Endothelial cell of umbilical vein (primary cell): Measurements from ENCODE around the gene SLC16A4. TPM values are rescaled to one million over a fixed set of nuclear protein-coding genes. Genes with fewer than 3 reads are reported as not detected.
"Not testable (repeated sequence)": the region's sequence is repeated elsewhere in the genome, so short reads cannot be mapped to it uniquely, and the experiment has no call there.

Experiments used
- BruUV-seq: library from RNA; stranded (reverse); fragments of 400-500 nt; replicated peaks from 2 replicates; lab custom pipeline; 2021; lab: Mats Ljungman, UMichigan
- CTCF ChIA-PET: fragments of 300-600, 350-600 bp; sonication (Branson Sonifier 250); formaldehyde crosslinking; loops from one replicate; lab custom pipeline; 2021; ENCODE audit warnings: antibody characterized with exemption, inconsistent platforms; lab: Charles Lee
- POLR2A ChIA-PET: fragments of 300-600, 350-600 bp; sonication (Branson Sonifier 250); formaldehyde crosslinking; loops from one replicate; lab custom pipeline; 2021; ENCODE audit warnings: antibody characterized with exemption, inconsistent platforms; lab: Charles Lee
- DNase-seq: peaks from one replicate; pipeline ENCODE4 v3.0.0-alpha.2; 2011; ENCODE audit warnings: low read depth, low spot score
- FAIRE-seq: peaks from 2 replicates; lab custom pipeline; 2011; peaks lifted over from hg19 to GRCh38; lab: Jason Lieb, UNC
- H2AFZ ChIP-seq: 2 replicates; pipeline ENCODE4 v1.6.0; 2012; ENCODE audit warnings: low read depth, low read length, control low read depth, inconsistent platforms
- H3K27ac ChIP-seq: 2 replicates; pipeline ENCODE4 v1.5.1; 2011; ENCODE audit warnings: low read depth, mild to moderate bottlenecking, control low read depth, low read length, moderate library complexity; ENCODE audit not compliant: insufficient read depth
- H3K27me3 ChIP-seq, 2 experiments: 2 replicates each; pipeline versions ENCODE4 v1.6.0 to v1.6.1; 2011; ENCODE audit warnings: low read length in 2 of 2, mixed read lengths in 1 of 2; ENCODE audit not compliant: control insufficient read depth in 2 of 2, insufficient read depth in 2 of 2
- H3K36me3 ChIP-seq, 2 experiments: 2 replicates in 1 of 2; 3 replicates in 1 of 2; pipeline ENCODE4 v1.5.1; 2011; ENCODE audit warnings: low read length in 2 of 2, mild to moderate bottlenecking in 1 of 2, moderate library complexity in 1 of 2; ENCODE audit not compliant: control insufficient read depth in 2 of 2, insufficient read depth in 2 of 2; ENCODE audit errors: extremely low read depth in 1 of 2
- H3K4me1 ChIP-seq: 3 replicates; pipeline ENCODE4 v1.5.1; 2011; ENCODE audit warnings: mild to moderate bottlenecking, low read length; ENCODE audit not compliant: control insufficient read depth, insufficient read depth; ENCODE audit errors: extremely low read depth
- H3K4me2 ChIP-seq: 2 replicates; pipeline ENCODE4 v1.6.1; 2011; ENCODE audit warnings: low read length, control low read depth, mixed read lengths; ENCODE audit not compliant: insufficient read depth
- H3K4me3 ChIP-seq, 3 experiments: fragments of 200-600 bp in 1 of 3; sonication (generic), shearing (Covaris generic) in 1 of 3; replicated peaks in 1 of 3; 2 replicates each; pipeline ENCODE4 v1.5.1; 2011 to 2016; ENCODE audit warnings: control low read depth in 3 of 3, low read length in 3 of 3, mild to moderate bottlenecking in 2 of 3, inconsistent platforms in 1 of 3, low read depth in 1 of 3, moderate library complexity in 1 of 3; ENCODE audit not compliant: insufficient read depth in 1 of 3
- H3K79me2 ChIP-seq: 2 replicates; pipeline ENCODE4 v1.6.0; 2012; ENCODE audit warnings: low read length, inconsistent platforms; ENCODE audit not compliant: control insufficient read depth, insufficient read depth
- H3K9ac ChIP-seq: replicated peaks from 2 replicates; pipeline ENCODE3; 2011; ENCODE audit warnings: low read length, control low read depth; ENCODE audit not compliant: insufficient read depth; ENCODE audit errors: extremely low read depth
- H3K9me1 ChIP-seq: replicated peaks from 3 replicates; pipeline ENCODE4 v1.6.0; 2011; ENCODE audit warnings: mild to moderate bottlenecking, low read length; ENCODE audit not compliant: control insufficient read depth, insufficient read depth; ENCODE audit errors: extremely low read depth
- H3K9me3 ChIP-seq: replicated peaks from 2 replicates; pipeline ENCODE4 v1.5.1; 2012; ENCODE audit warnings: low read length, inconsistent platforms; ENCODE audit not compliant: control insufficient read depth, insufficient read depth
- H4K20me1 ChIP-seq: replicated peaks from 2 replicates; pipeline ENCODE3; 2011; ENCODE audit warnings: mild to moderate bottlenecking, low read length; ENCODE audit not compliant: control insufficient read depth, insufficient read depth; ENCODE audit errors: extremely low read depth
- EZH2 ChIP-seq: IDR thresholded peaks from 2 replicates; pipeline ENCODE4 v1.6.1; 2012; ENCODE audit warnings: borderline replicate concordance, low read depth, mild to moderate bottlenecking, moderate library complexity, low read length, inconsistent platforms; ENCODE audit not compliant: severe bottlenecking
- GATA2 ChIP-seq: IDR thresholded peaks from 2 replicates; pipeline ENCODE4 v1.7.0; 2011; ENCODE audit warnings: low read depth, mild to moderate bottlenecking, moderate library complexity, mixed read lengths, low read length; ENCODE audit not compliant: insufficient read length, insufficient read depth
- JUN ChIP-seq: IDR thresholded peaks from 2 replicates; pipeline ENCODE4 v1.6.1; 2011; ENCODE audit warnings: borderline replicate concordance, low read depth; ENCODE audit not compliant: insufficient read length, insufficient read depth
- MAX ChIP-seq: IDR thresholded peaks from 2 replicates; pipeline ENCODE4 v1.6.1; 2011; ENCODE audit not compliant: insufficient read depth, insufficient read length
- MYC ChIP-seq: IDR thresholded peaks from one replicate; pipeline ENCODE4 v1.6.1; 2011; ENCODE audit warnings: mild to moderate bottlenecking, low read depth, low read length
- POLR2A ChIP-seq: IDR thresholded peaks from 2 replicates; pipeline ENCODE4 v1.6.1; 2012; ENCODE audit warnings: low read depth, mild to moderate bottlenecking, control low read depth, low read length
- POLR2AphosphoS5 ChIP-seq: IDR thresholded peaks from 2 replicates; pipeline ENCODE4 v1.6.1; 2012; ENCODE audit warnings: low read depth, mild to moderate bottlenecking, control low read depth, low read length, moderate library complexity; ENCODE audit not compliant: insufficient read depth
- dilution Hi-C: fragments of 300-500 bp; cut with MboI; formaldehyde crosslinking; loops from one replicate; pipeline ENCODE4 v1.15.0; 2019; ENCODE audit warnings: low sequenced_read_pairs; ENCODE audit not compliant: extremely low pct_ligation_motif_present
- intact Hi-C: fragments of 100-400 bp; cut with micrococcal nuclease; formaldehyde crosslinking; loops from one replicate; pipeline ENCODE4 v1.10.0; 2022
- polyA plus RNA-seq, 4 experiments: library from polyadenylated mRNA; depleted of rRNA in 3 of 4; stranded (reverse) in 3 of 4; unstranded in 1 of 4; fragments of >200 nt; gene quantifications; 2 replicates each; pipeline versions ENCODE4 v1.2.1 to v1.2.3, GENCODE V29; 2011 to 2012; ENCODE audit warnings: missing spikeins in 1 of 4
- total RNA-seq: library from RNA; stranded (reverse); gene quantifications from 2 replicates; pipeline ENCODE4 v1.2.3, GENCODE V29; 2021
- TF ChIP-seq, protein P1 (sequence below), 2 donors: IDR thresholded peaks; 1 replicate in 1 of 2; 2 replicates in 1 of 2; pipeline ENCODE4 v1.5.1; 2011; ENCODE audit warnings: low read length in 2 of 2, mild to moderate bottlenecking in 2 of 2, moderate library complexity in 2 of 2, control low read depth in 1 of 2, inconsistent platforms in 1 of 2, low read depth in 1 of 2; ENCODE audit not compliant: insufficient read depth in 1 of 2; ENCODE audit errors: extremely low read depth in 1 of 2

SLC16A4 gene
- total and polyA plus RNA-seq, 2 donors (not counting 3 experiments of a cell fraction or from before 2014, with no cell fraction given), result 2.8 to 7.2 TPM

DNA sequence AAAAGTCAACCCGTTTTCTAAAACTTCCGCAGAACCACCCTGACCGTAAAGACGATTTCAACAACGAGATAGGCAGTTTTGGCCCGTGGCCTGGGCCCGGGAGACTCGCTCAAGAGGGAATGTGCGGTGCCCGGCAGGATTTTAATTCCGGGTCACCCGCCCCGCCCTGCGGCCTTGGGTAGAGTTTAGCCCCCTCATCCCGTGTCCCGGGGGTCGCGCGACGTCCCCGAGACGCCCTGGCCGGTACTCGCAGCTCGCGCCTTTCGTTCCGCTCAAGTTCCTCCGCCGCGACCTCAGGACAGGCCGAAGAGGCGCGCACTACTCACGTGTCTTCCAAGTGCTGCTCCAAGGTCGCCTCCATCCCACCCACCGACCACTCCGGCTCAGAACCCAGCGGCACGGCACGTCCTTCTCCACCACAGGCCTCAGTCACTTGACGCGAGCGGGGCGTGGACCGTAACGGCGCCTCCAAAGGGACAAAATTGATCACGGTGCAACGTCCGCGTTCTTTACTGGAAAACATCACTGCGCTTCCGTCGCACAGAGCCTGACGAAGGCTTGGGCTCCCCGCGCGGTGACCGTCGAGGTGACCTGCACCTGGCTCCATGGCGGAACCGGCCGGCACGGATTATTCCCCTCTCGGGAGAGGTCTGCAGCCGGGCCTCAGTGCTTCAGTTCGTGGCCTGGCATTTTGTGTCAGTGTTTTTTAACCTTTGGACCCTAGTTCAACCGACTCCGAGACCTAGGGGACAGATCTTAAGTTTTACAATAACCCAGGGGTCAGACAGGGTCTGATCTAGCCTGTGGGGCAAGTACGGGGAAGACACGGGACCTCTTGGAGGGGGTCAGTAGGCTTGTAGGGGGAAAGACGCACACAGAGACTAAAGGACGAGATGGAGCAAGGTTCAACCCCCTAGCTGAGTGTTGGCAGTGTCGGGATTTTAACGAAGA is 16.7 kb upstream of the SLC16A4 start, which contains the start of gene LAMTOR5:
TSS of gene LAMTOR5 (minus strand) at position 435 of the 951 bp plus-strand sequence. CDS start at position 361, 74 bp downstream.
- H3K27me3 ChIP-seq, result no peaks in the 10 kb centered on the region
- peaks cover 9% of the 10 kb centered on the region for H3K4me1 ChIP-seq
- H2AFZ ChIP-seq, result peak within 1 kb of the TSS; percentile 96
- peak; percentile 97 for DNase-seq
- H3K4me2 ChIP-seq, result peak within 1 kb of the TSS; percentile 92
- H3K9ac ChIP-seq, result peak within 1 kb of the TSS; percentile 95
- dilution Hi-C loops, result no loop called here
- TF ChIP-seq JUN, result no peak
- TF ChIP-seq EZH2, result no peak
- TF ChIP-seq POLR2AphosphoS5, result peak; percentile 88
- TF ChIP-seq MYC, result peak; percentile 48
- peak; percentile 92 for TF ChIP-seq POLR2A
- TF ChIP-seq MAX, result peak; percentile 80
- no peak for TF ChIP-seq GATA2
- TF ChIP-seq, protein P1, sequence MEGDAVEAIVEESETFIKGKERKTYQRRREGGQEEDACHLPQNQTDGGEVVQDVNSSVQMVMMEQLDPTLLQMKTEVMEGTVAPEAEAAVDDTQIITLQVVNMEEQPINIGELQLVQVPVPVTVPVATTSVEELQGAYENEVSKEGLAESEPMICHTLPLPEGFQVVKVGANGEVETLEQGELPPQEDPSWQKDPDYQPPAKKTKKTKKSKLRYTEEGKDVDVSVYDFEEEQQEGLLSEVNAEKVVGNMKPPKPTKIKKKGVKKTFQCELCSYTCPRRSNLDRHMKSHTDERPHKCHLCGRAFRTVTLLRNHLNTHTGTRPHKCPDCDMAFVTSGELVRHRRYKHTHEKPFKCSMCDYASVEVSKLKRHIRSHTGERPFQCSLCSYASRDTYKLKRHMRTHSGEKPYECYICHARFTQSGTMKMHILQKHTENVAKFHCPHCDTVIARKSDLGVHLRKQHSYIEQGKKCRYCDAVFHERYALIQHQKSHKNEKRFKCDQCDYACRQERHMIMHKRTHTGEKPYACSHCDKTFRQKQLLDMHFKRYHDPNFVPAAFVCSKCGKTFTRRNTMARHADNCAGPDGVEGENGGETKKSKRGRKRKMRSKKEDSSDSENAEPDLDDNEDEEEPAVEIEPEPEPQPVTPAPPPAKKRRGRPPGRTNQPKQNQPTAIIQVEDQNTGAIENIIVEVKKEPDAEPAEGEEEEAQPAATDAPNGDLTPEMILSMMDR (IDR thresholded peaks at IDR 0.05; ENCODE audit: extremely low read depth in 1 of 2, insufficient read depth in 1 of 2, low read depth in 1 of 2, low read length in 2 of 2), result no peak
- BruUV-seq, result TSS peak; percentile 67
- H3K36me3 ChIP-seq, result peaks cover 10 to 12% of the 10 kb centered on the region in 2 experiments
- H3K9me3 ChIP-seq, result no peaks in the 10 kb centered on the region
- H3K4me3 ChIP-seq, result peak within 1 kb of the TSS; percentile 94 to 100 (median 95)
- no peaks in the 10 kb centered on the region for H3K9me1 ChIP-seq
- intact Hi-C loops, result loop anchor here (1.0 kb wide), 3 partner anchors 53 to 204 kb away; no protein-coding TSS in a partner anchor
- H3K79me2 ChIP-seq, result peaks cover 19% of the 10 kb centered on the region
- H4K20me1 ChIP-seq, result no peaks in the 10 kb centered on the region
- ChIA-PET CTCF (interaction anchor here (0.7 to 5.6 kb wide), 7 partner anchors 14 to 200 kb away, joined by 3 to 120 read pairs (median 7); partner anchors contain the start of gene RBM15), POLR2A (no interaction called here)
- peak within 1 kb of the TSS; percentile 69 for H3K27ac ChIP-seq
- peak; percentile 96 for FAIRE-seq

DNA sequence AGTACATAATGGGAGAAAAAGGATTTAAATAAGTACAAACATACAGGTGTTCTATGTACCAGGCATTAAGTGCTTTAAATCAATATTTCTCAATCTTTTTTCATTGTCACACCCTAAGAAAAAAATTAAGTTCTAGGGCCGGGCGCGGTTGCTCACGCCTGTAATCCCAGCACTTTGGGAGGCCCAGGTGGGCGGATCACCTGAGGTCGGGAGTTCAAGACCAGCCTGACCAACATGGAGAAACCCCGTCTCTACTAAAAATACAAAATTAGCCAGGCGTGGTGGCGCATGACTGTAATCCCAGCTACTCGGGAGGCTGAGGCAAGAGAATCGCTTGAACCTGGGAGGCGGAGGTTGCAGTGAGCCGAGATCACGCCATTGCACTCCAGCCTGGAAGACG is 15.6 kb upstream of the SLC16A4 start:
- H3K9me1 ChIP-seq, result not testable (repeated sequence)

More for the DNA sequence above, 15.6 kb upstream of the SLC16A4 start:
- H3K4me1 ChIP-seq, POLR2A ChIA-PET, FAIRE-seq, intact Hi-C loops, DNase-seq, H4K20me1 ChIP-seq, H3K9me3 ChIP-seq, H3K27me3 ChIP-seq, BruUV-seq, H2AFZ ChIP-seq, dilution Hi-C loops: not testable (repeated sequence)
- Histone ChIP-seq H3K9ac (peak overlapping the region; percentile 95), H3K27ac (peak overlapping the region; percentile 69), H3K36me3 (peaks cover 15 to 19% of the 10 kb centered on the region in 2 experiments), H3K4me2 (peak overlapping the region; percentile 92), H3K79me2 (peaks cover 19% of the 10 kb centered on the region), H3K4me3 (peak overlapping the region; percentile 94 to 100 (median 95))
- CTCF ChIA-PET, result interaction anchor here (1.4 kb wide), 2 partner anchors 54 to 199 kb away, joined by 4 read pairs; no protein-coding TSS in a partner anchor
